Erythroblast (primary cell): ENCODE data around the gene PDS5B.

Source experiments
- GATA1 ChIP-seq: IDR thresholded peaks from 2 replicates; pipeline ENCODE4 v1.6.1; 2011; ENCODE audit warnings: low read depth, mild to moderate bottlenecking, control low read depth, low read length, moderate library complexity
- POLR2A ChIP-seq: IDR thresholded peaks from 2 replicates; pipeline ENCODE4 v1.6.1; 2011; ENCODE audit warnings: mild to moderate bottlenecking, low read length

- no peak for TF ChIP-seq POLR2A
- no peak for TF ChIP-seq GATA1
Measured at GRCh38 chr13:32657309-32657708, 71.1 kb downstream of the PDS5B start.
